Fibroblast of villous mesenchyme (primary cell): Measurements from ENCODE around the gene TIMP4. TPM values are rescaled to one million over a fixed set of nuclear protein-coding genes. Genes with fewer than 3 reads are reported as not detected.

Experiments
- DNase-seq: peaks from one replicate; pipeline ENCODE4 v3.0.0-alpha.2; 2010; ENCODE audit warnings: low read depth
- H3K4me3 ChIP-seq: 2 replicates; pipeline ENCODE4 v1.5.1; 2011; ENCODE audit warnings: low read depth, mild to moderate bottlenecking, low read length
- CTCF ChIP-seq: IDR thresholded peaks from 2 replicates; pipeline ENCODE4 v1.5.1; 2012; ENCODE audit warnings: low read depth, mild to moderate bottlenecking, low read length; ENCODE audit not compliant: insufficient read depth
- total RNA-seq: library from RNA; depleted of rRNA; stranded (reverse); fragments of >200 nt; gene quantifications from 2 replicates; pipeline ENCODE4 v1.2.3, GENCODE V29; 2012

Gene TIMP4
- total RNA-seq, 1 donor, result 1.3 TPM

- DNase-seq, result no peak
- no peak overlapping the region for H3K4me3 ChIP-seq
- TF ChIP-seq CTCF, result no peak
Measured at GRCh38 chr3:12181301-12181700, 22.6 kb upstream of the TIMP4 start.

GRCh38 chr3:12180631-12181030, 21.9 kb upstream of the TIMP4 start:
- TF ChIP-seq CTCF, result no peak
- no peak overlapping the region for H3K4me3 ChIP-seq
- DNase-seq, result no peak

- DNase-seq, result peak; percentile 41
- H3K4me3 ChIP-seq, result no peak overlapping the region
- TF ChIP-seq CTCF, result no peak
Measured at GRCh38 chr3:12180218-12180617, 21.5 kb upstream of the TIMP4 start.

- DNase-seq, result no peak
- H3K4me3 ChIP-seq, result no peak overlapping the region
- TF ChIP-seq CTCF, result no peak
Measured at GRCh38 chr3:12179441-12179840, 20.7 kb upstream of the TIMP4 start.

GRCh38 chr3:12178091-12178820, 19.5 kb upstream of the TIMP4 start:
- peak; percentile 42 for DNase-seq
- no peak overlapping the region for H3K4me3 ChIP-seq
- no peak for TF ChIP-seq CTCF

GRCh38 chr3:12177126-12177525, 18.4 kb upstream of the TIMP4 start:
- no peak for DNase-seq
- no peak overlapping the region for H3K4me3 ChIP-seq
- no peak for TF ChIP-seq CTCF
